Sigmoid colon (tissue), 7 donors: Measurements from ENCODE around the gene PTPRQ. TPM values are rescaled to one million over a fixed set of nuclear protein-coding genes. Genes with fewer than 3 reads are reported as not detected.

Source experiments
- DNase-seq: peaks from one replicate; pipeline ENCODE4 v3.0.0-alpha.2; 2019
- H3K27ac ChIP-seq, 4 donors: fragments of 200-600 bp; sonication (generic); one replicate each; pipeline ENCODE4 v1.5.1; 2016 to 2019; ENCODE audit warnings: mild to moderate bottlenecking in 1 of 4
- H3K27me3 ChIP-seq, 3 donors: fragments of 200-600 bp; sonication (generic); one replicate each; pipeline ENCODE4 v1.5.1; 2019; ENCODE audit warnings: mild to moderate bottlenecking in 1 of 3
- H3K36me3 ChIP-seq, 4 donors: fragments of 200-600 bp; sonication (generic); one replicate each; pipeline ENCODE4 v1.5.1; 2016 to 2019
- H3K4me1 ChIP-seq, 4 donors: fragments of 200-600 bp; sonication (generic); one replicate each; pipeline ENCODE4 v1.5.1; 2017 to 2019
- H3K4me3 ChIP-seq, 4 donors: fragments of 200-600 bp; sonication (generic); one replicate each; pipeline ENCODE4 v1.5.1; 2017 to 2019; ENCODE audit warnings: mild to moderate bottlenecking in 2 of 4, moderate library complexity in 1 of 4
- H3K9me3 ChIP-seq, 4 donors: fragments of 200-600 bp in 3 of 4; sonication (generic) in 3 of 4; one replicate each; pipeline versions ENCODE4 v1.5.1 to v1.6.1; 2013 to 2019
- EP300 ChIP-seq, 4 donors: sonication (generic); formaldehyde crosslinking; IDR thresholded peaks; one replicate each; pipeline ENCODE4 v1.6.1; 2017; ENCODE audit warnings: antibody characterized with exemption in 4 of 4
- POLR2A ChIP-seq, 2 donors: fragments of 450-650 bp; IDR thresholded peaks; one replicate each; pipeline ENCODE4 v1.6.1; 2016; ENCODE audit warnings: antibody characterized with exemption in 2 of 2, mild to moderate bottlenecking in 2 of 2, moderate library complexity in 2 of 2
- POLR2AphosphoS5 ChIP-seq, 4 donors: sonication (generic); formaldehyde crosslinking; IDR thresholded peaks; one replicate each; pipeline ENCODE4 v1.6.1; 2017; ENCODE audit warnings: antibody characterized with exemption in 4 of 4
- WGBS, 2 donors: extraction: QIAGEN DNeasy Blood & Tissue Kit; methylation state at CpG; one replicate each; pipeline ENCODE4 v1.1.7; 2013; 5-methylcytosine and 5-hydroxymethylcytosine counted together
- intact Hi-C: fragments of 100-400 bp; cut with DNase I; formaldehyde crosslinking; loops from one replicate; pipeline ENCODE4 v1.15.1; 2023
- polyA plus RNA-seq, 3 donors: library from polyadenylated mRNA; stranded (reverse); fragments of 200-250 nt; gene quantifications; one replicate each; pipeline ENCODE4 v1.2.3, GENCODE V29; 2013
- total RNA-seq, 4 donors: library from RNA; depleted of rRNA; stranded (reverse); fragments of >200 nt; gene quantifications; one replicate each; pipeline ENCODE4 v1.1.0, GENCODE V29; 2016
- TF ChIP-seq, protein P1 (sequence below), 4 experiments: fragments of 450-650 bp in 3 of 4; fragments of 200-600 bp in 1 of 4; IDR thresholded peaks; one replicate each; pipeline ENCODE4 v1.5.1; 2016 to 2019; ENCODE audit warnings: antibody characterized with exemption in 4 of 4, mild to moderate bottlenecking in 3 of 4, moderate library complexity in 2 of 4
- donor health status: healthy with polysubstance abuse.
- donor health status: Bipolar disorder and iron deficiency.
- donor health status: healthy.

PTPRQ gene
- total and polyA plus RNA-seq, 7 donors: 0.33 to 1.9 (median 0.59) TPM; not detected in 3

DNA sequence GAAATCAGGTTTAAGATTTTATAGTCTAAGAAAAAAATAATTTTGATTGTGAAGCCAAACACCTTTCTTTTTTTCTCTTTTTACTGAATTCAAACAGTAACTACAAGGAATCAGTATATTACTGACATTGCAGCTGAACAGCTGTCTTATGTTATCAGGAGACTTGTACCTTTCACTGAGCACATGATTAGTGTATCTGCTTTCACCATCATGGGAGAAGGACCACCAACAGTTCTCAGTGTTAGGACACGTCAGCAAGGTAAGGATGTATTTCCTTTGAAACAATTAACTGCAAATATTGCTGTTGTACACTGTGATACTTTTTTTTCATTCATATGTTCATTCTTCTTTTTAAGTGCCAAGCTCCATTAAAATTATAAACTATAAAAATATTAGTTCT lies 50.8 kb downstream of the PTPRQ start:
- 72 to 78% methylated on average over 1 of the region's 1 CpG for WGBS, 2 donors
- no peak overlapping the region for H3K4me3 ChIP-seq
- H3K9me3 ChIP-seq: no peaks in the 10 kb centered on the region
- no peak for DNase-seq
- no peaks in the 10 kb centered on the region for H3K36me3 ChIP-seq
- TF ChIP-seq POLR2AphosphoS5 (IDR thresholded peaks at IDR 0.05): no peak
- TF ChIP-seq, protein P1, sequence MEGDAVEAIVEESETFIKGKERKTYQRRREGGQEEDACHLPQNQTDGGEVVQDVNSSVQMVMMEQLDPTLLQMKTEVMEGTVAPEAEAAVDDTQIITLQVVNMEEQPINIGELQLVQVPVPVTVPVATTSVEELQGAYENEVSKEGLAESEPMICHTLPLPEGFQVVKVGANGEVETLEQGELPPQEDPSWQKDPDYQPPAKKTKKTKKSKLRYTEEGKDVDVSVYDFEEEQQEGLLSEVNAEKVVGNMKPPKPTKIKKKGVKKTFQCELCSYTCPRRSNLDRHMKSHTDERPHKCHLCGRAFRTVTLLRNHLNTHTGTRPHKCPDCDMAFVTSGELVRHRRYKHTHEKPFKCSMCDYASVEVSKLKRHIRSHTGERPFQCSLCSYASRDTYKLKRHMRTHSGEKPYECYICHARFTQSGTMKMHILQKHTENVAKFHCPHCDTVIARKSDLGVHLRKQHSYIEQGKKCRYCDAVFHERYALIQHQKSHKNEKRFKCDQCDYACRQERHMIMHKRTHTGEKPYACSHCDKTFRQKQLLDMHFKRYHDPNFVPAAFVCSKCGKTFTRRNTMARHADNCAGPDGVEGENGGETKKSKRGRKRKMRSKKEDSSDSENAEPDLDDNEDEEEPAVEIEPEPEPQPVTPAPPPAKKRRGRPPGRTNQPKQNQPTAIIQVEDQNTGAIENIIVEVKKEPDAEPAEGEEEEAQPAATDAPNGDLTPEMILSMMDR (IDR thresholded peaks at IDR 0.05): no peak
- TF ChIP-seq POLR2A (IDR thresholded peaks at IDR 0.05): no peak
- TF ChIP-seq EP300 (IDR thresholded peaks at IDR 0.05): no peak
- no peaks in the 10 kb centered on the region for H3K27me3 ChIP-seq
- H3K4me1 ChIP-seq: no peaks in the 10 kb centered on the region
- intact Hi-C loops: no loop called here
- H3K27ac ChIP-seq: no peak overlapping the region

DNA sequence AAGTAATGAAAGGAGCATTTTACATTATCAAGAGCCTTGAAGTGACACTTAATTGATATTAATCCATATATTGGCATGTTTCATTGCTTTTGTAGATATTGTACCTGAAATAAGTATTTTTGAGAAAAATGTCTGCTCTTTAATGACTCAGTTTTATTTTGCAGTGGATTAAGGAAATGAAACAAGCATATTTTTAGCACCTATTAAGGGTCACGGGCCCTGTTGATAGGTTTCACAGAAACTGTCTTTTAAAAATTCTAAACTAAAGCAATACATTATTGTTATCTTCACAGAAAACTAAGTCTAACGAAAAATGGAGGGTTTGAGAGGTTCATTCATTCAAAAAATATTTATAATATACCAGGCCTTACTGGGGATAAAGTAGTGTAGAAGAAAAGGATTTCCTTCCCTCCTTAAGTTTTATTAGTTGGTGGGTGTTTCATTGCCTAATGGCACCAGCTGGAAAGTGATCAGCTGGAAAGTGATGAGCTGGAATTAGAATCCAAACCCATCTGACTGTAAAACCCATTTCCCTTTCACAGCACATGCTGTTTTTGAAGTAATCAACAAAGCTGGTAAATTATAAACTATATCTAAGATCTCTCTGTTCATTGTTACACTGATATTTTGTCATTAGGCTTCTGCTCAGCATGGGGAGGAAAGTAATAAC lies 54.2 kb downstream of the PTPRQ start:
- TF ChIP-seq EP300 (IDR thresholded peaks at IDR 0.05) (no peak), POLR2AphosphoS5 (IDR thresholded peaks at IDR 0.05) (no peak), POLR2A (IDR thresholded peaks at IDR 0.05) (no peak)
- TF ChIP-seq, protein P1 (IDR thresholded peaks at IDR 0.05): no peak
- no peaks in the 10 kb centered on the region for H3K4me1 ChIP-seq
- no peaks in the 10 kb centered on the region for H3K9me3 ChIP-seq
- intact Hi-C loops: no loop called here
- no peaks in the 10 kb centered on the region for H3K27me3 ChIP-seq
- no peak overlapping the region for H3K4me3 ChIP-seq
- no peak for DNase-seq
- H3K27ac ChIP-seq: no peak overlapping the region
- no peaks in the 10 kb centered on the region for H3K36me3 ChIP-seq
- 40 to 42% methylated on average over 2 of the region's 2 CpGs for WGBS, 2 donors

DNA sequence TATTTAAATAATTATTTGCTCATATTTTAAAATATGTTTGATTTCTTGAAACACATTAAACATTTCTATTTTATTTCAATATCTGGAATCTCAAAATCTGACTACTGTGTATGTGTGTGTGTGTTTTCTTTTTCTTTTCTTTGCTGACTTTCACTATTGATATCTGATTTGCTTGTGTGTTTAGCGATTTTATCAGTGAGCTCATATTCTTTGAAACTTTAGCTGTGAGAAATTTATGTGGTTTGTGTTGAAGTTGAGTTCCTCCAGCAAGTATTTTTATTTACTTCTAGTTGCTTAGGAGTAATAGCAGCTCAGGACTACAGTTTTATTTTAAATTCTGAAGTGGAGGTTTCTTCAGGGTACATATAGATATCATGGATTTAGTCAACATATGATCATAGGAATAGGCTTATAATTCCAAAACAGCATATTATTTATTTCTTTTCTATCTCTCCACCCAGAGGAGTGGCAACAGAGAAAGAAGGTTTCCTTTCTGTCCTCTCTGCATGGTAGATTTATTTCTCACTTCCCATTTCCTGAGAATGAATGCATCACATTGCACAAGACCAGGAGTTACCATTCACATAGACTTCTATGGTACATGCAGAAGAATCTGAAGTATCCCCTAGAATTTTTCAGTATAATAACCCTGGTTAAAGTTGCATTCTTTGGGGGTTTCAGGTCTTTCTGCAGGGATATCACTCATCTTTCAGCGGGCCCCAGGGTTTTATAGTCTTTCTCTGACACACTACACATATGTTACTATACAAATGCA lies 60.5 kb downstream of the PTPRQ start:
- DNase-seq: no peak
- Histone ChIP-seq H3K4me3 (no peak overlapping the region), H3K27me3 (no peaks in the 10 kb centered on the region), H3K36me3 (no peaks in the 10 kb centered on the region), H3K4me1 (no peaks in the 10 kb centered on the region), H3K9me3 (no peaks in the 10 kb centered on the region), H3K27ac (no peak overlapping the region)
- intact Hi-C loops: no loop called here
- TF ChIP-seq, protein P1 (IDR thresholded peaks at IDR 0.05): no peak
- TF ChIP-seq POLR2A (IDR thresholded peaks at IDR 0.05) (no peak), EP300 (IDR thresholded peaks at IDR 0.05) (no peak), POLR2AphosphoS5 (IDR thresholded peaks at IDR 0.05) (no peak)
- 70% methylated on average over 2 of the region's 2 CpGs for WGBS, 2 donors

DNA sequence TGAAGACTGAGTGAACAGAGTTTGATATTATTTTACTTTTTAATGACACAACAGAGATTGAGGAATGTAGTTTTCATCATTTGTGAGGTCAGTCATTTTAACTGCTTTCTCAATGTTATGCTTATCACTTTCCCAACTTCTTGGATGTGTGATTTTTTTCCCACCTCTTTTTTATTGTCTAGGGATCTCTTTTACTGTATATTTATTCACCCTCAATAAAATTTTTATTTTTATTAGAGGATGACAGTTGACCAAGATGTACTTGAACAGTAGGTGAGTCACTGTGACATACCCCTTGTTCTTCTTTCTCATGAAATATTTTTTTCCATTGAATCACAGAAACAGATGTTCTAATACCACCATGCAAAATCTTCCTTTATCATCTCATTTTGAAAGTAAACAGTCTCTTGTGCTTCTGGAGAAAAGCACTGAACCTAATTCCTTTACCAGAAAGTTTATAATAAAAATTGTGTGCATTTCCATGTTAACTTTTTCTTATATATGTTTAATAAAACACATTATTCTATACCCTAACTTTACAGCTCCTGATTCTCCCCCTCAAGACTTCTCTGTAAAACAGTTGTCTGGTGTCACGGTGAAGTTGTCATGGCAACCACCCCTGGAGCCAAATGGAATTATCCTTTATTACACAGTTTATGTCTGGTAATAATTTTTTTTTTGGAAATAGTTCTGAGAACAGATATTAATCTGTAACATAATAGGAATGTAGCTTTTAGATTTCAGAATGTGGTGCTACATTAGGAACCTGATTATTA lies 65.9 kb downstream of the PTPRQ start:
- intact Hi-C loops: no loop called here
- Histone ChIP-seq H3K4me1 (no peaks in the 10 kb centered on the region), H3K9me3 (no peaks in the 10 kb centered on the region), H3K27ac (no peak overlapping the region), H3K36me3 (no peaks in the 10 kb centered on the region), H3K4me3 (no peak overlapping the region), H3K27me3 (no peaks in the 10 kb centered on the region)
- 17 to 53% methylated on average over 1 of the region's 1 CpG for WGBS, 2 donors
- no peak for TF ChIP-seq POLR2A (IDR thresholded peaks at IDR 0.05)
- TF ChIP-seq EP300 (IDR thresholded peaks at IDR 0.05): no peak
- no peak for TF ChIP-seq POLR2AphosphoS5 (IDR thresholded peaks at IDR 0.05)
- TF ChIP-seq, protein P1 (IDR thresholded peaks at IDR 0.05): no peak
- no peak for DNase-seq
